Osteocyte (in vitro differentiated cells): ENCODE measurements around the gene ROR1. TPM values are rescaled to one million over a fixed set of nuclear protein-coding genes. Genes with fewer than 3 reads are reported as not detected.
A peak's percentile ranks its signal among the peaks of the same experiment; 100 is the strongest.
"Not testable (repeated sequence)": the region's sequence is repeated elsewhere in the genome, so short reads cannot be mapped to it uniquely, and the experiment has no call there.

Experiments used
- DNase-seq: peaks from one replicate; pipeline ENCODE4 v3.0.0; 2021; ENCODE audit warnings: mixed read lengths; ENCODE audit not compliant: unreplicated experiment; ENCODE audit errors: extremely low spot score
- H3K27ac Mint-ChIP-seq: one replicate; pipeline ENCODE4 v1.8.0; 2021; ENCODE audit warnings: mild to moderate bottlenecking, mixed read lengths; ENCODE audit not compliant: unreplicated experiment
- H3K27me3 Mint-ChIP-seq: one replicate; pipeline ENCODE4 v1.8.0; 2021; ENCODE audit warnings: mixed read lengths; ENCODE audit not compliant: unreplicated experiment
- H3K36me3 Mint-ChIP-seq: one replicate; pipeline ENCODE4 v1.8.0; 2021; ENCODE audit warnings: mixed read lengths; ENCODE audit not compliant: unreplicated experiment
- H3K4me1 Mint-ChIP-seq: one replicate; pipeline ENCODE4 v1.8.0; 2021; ENCODE audit warnings: mixed read lengths; ENCODE audit not compliant: unreplicated experiment
- H3K4me3 Mint-ChIP-seq: one replicate; pipeline ENCODE4 v1.8.0; 2021; ENCODE audit warnings: mild to moderate bottlenecking, moderate library complexity, mixed read lengths; ENCODE audit not compliant: unreplicated experiment
- H3K9me3 Mint-ChIP-seq: one replicate; pipeline ENCODE4 v1.8.0; 2021; ENCODE audit warnings: mixed read lengths; ENCODE audit not compliant: unreplicated experiment
- CTCF ChIP-seq: fragments of 200-600 bp; sonication (generic); IDR thresholded peaks from 2 replicates; pipeline ENCODE4 v1.5.0; 2021; ENCODE audit warnings: antibody characterized with exemption, mild to moderate bottlenecking, moderate library complexity
- total RNA-seq: library from RNA; stranded (reverse); gene quantifications from 2 replicates; pipeline ENCODE4 v1.2.1, GENCODE V29; 2021

The ROR1 gene
- total RNA-seq, 1 donor from 2014 or later = 20.6 TPM

GRCh38 chr1:63804829-63805484 lies 31.1 kb downstream of the ROR1 start:
- Mint-ChIP-seq H3K27me3 (no peaks in the 10 kb centered on the region), H3K9me3 (peaks cover 8% of the 10 kb centered on the region), H3K27ac (no peak overlapping the region), H3K4me3 (no peak overlapping the region), H3K36me3 (peaks cover 2% of the 10 kb centered on the region), H3K4me1 (peaks cover 8% of the 10 kb centered on the region)
- DNase-seq = no peak
- no peak for TF ChIP-seq CTCF

DNA sequence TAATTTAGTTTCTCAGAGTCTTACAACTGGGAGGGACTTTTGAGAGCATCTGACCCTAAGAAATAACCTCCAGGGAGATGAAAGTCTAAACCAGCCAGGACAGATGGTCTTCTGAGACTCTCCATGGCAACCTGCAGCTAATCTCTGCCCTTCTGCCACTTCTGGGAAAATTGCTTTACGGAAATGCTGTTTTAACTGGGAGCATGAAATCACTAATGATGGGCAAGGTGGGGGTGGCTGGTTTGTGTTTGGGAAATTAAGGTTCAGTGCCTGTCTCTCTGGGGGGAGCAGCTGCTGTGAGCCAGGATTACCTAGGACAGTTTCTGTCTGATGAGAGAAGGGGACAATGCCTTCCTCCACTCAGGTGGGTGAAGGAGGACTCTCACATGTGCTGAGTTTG lies 33.2 kb downstream of the ROR1 start:
- no peak for TF ChIP-seq CTCF
- Mint-ChIP-seq H3K9me3 (peaks cover 8% of the 10 kb centered on the region), H3K4me1 (peaks cover 17% of the 10 kb centered on the region), H3K36me3 (peaks cover 2% of the 10 kb centered on the region), H3K4me3 (no peak overlapping the region), H3K27me3 (no peaks in the 10 kb centered on the region), H3K27ac (no peak overlapping the region)
- no peak for DNase-seq

- Mint-ChIP-seq H3K36me3 (peaks cover 2% of the 10 kb centered on the region), H3K27me3 (no peaks in the 10 kb centered on the region), H3K9me3 (peaks cover 8% of the 10 kb centered on the region), H3K4me3 (no peak overlapping the region), H3K4me1 (peaks cover 29% of the 10 kb centered on the region), H3K27ac (no peak overlapping the region)
- DNase-seq = no peak
- no peak for TF ChIP-seq CTCF
Observed at GRCh38 chr1:63810936-63811469, 37.2 kb downstream of the ROR1 start.

DNA sequence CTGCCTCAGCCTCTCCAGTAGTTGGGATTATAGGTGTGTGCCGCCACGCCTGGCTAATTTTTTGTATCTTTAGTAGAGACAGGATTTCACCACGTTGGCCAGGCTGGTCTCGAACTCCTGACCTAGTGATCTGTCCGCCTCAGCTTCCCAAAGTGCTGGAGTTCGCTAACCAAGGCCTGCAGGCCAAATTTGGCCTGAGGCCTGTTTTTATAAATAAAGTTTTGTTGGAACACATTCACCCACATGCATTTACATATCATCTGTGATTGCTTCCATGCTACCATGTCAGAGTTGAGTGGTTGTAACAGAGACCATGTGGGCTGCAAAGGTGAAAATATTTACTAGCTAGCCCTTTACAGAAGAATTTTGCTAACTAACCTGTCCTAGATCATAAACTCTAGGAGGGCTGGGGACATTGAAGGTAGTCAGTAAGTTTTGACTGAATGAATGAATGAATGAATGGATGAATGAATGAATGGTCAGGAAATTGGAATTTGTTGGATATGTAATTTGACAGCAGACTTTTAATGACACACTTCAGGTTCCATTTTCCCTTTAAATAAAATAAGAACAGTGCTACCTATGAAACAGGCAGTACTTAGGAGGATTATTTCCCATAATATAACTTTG lies 38.4 kb downstream of the ROR1 start:
- Mint-ChIP-seq H3K27me3 (no peaks in the 10 kb centered on the region), H3K27ac (no peak overlapping the region), H3K4me3 (no peak overlapping the region), H3K4me1 (peaks cover 40% of the 10 kb centered on the region), H3K9me3 (peaks cover 8% of the 10 kb centered on the region), H3K36me3 (peaks cover 2% of the 10 kb centered on the region)
- TF ChIP-seq CTCF = no peak
- no peak for DNase-seq

DNA sequence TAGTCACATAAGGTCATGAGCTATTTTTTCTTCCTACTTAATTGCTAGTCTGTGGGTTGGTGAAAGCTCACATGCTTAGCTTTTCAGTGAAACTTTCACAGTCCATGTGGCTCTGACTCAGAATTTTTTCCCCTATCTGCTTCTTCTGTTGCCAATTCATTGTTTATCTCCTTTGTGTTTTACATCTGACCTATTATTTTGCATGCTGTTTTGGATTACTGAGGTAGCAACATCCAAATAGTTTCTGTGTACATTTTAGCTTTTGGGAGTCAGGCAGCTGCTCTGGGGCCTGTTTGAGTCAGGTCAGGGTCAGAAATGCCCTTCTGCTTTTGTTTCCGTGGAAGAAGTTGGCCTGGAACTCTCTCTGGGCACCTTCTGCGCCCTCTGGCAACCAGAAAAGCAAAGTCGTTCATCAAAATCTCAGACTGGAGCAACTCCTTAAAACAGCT lies 40.0 kb downstream of the ROR1 start:
- H3K36me3 Mint-ChIP-seq = no peaks in the 10 kb centered on the region
- TF ChIP-seq CTCF = no peak
- H3K4me1 Mint-ChIP-seq = peaks cover 53% of the 10 kb centered on the region
- no peaks in the 10 kb centered on the region for H3K27me3 Mint-ChIP-seq
- DNase-seq = no peak
- peak overlapping the region; percentile 75 for H3K27ac Mint-ChIP-seq
- H3K9me3 Mint-ChIP-seq = no peaks in the 10 kb centered on the region
- H3K4me3 Mint-ChIP-seq = no peak overlapping the region

DNA sequence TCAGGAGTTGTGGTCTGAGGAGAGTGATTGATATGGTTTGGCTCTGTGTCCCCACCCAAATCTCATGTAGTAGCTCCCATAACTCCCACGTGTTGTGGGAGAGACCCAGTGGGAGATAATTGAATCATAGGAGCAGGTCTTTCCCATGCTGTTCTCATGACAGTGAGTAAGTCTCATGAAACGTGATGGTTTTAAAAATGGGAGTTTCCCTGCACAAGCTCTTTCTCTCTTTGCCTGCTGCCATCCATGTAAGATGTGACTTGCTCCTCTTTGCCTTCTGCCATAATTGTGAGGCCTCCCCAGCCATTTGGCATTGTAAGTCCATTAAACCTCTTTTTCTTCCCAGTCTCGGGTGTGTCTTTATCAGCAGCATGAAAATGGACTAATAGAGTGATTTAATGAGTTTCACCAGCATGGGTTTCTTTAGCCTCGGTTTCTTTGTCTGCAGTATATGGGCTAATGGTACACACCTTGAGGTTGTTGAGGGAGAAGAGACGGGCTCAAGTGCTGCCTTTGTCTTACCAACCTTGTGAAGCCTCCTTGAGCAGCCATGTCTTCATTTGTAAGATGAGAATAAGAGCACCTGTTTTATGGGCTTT lies 42.5 kb downstream of the ROR1 start:
- not testable (repeated sequence) for H3K27me3 Mint-ChIP-seq, H3K4me3 Mint-ChIP-seq
- H3K4me1 Mint-ChIP-seq = peaks cover 47% of the 10 kb centered on the region

More for the DNA sequence above, 42.5 kb downstream of the ROR1 start:
- H3K9me3 Mint-ChIP-seq, DNase-seq, H3K27ac Mint-ChIP-seq, H3K36me3 Mint-ChIP-seq: not testable (repeated sequence)
